ENCODE results near the gene SLC25A34.

Gene SLC25A34

GRCh38 chr1:15714406-15715136 is 21.5 kb upstream of the SLC25A34 start:
- DNase-seq: no peak

- no peak for DNase-seq
These were observed 18.5 kb upstream of the SLC25A34 start for GRCh38 chr1:15717418-15718125.

DNA sequence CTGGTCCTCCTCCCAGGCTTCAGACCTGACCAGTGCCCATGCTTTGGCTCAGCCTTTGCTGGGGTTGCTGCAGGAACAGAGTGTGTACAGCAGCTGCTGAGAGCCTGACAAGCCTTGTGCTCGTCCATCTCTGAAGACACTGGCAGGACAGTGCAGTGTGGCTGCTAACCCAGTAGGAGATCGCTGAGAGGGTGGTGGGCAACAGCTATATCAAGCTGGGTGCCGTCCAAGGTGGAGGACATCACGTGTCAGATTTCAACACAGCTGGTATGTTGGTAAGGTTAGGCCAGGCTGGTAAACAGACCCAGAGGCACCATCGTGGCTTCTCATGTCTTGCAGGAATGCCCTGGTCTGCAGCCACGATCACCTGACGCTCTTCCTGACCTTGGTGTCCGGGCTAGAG is 17.9 kb upstream of the SLC25A34 start:
- DNase-seq: no peak

DNA sequence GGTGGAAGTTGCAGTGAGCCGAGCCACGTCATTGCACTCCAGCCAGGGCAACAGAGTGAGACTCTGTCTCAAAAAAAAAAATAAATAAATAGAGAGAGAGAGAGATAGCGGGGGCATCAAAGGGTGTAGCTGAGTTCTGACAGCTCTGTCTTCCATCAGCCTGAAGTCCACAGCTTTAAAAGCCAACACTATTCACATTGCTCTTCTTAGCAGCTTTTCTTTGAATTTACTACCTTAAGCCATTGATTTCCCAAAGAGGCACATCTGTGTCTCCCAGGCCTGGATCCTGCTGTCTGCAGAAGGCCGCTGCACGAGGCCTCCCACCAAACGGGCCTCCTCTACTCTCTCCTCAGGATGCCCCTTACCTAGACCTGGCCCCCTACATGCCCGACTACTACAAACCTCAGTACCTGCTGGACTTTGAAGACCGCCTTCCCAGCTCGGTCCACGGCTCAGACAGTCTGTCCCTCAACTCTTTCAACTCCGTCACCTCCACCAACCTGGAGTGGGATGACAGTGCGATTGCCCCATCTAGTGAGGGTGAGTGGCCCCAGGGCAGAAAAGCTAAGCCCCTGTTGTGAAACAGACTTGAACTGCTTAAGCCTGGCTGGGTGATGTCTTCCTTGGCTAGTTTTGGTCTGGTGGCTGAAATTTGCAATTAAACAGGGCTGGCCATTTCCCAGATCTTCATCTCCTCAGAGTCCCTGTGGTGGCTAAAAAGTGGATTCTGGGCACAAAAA is 16.5 kb upstream of the SLC25A34 start:
- no peak for DNase-seq

GRCh38 chr1:15720861-15721260 is 15.2 kb upstream of the SLC25A34 start:
- no peak for DNase-seq

- no peak for DNase-seq
These were observed 13.6 kb upstream of the SLC25A34 start for GRCh38 chr1:15722411-15722810.

DNA sequence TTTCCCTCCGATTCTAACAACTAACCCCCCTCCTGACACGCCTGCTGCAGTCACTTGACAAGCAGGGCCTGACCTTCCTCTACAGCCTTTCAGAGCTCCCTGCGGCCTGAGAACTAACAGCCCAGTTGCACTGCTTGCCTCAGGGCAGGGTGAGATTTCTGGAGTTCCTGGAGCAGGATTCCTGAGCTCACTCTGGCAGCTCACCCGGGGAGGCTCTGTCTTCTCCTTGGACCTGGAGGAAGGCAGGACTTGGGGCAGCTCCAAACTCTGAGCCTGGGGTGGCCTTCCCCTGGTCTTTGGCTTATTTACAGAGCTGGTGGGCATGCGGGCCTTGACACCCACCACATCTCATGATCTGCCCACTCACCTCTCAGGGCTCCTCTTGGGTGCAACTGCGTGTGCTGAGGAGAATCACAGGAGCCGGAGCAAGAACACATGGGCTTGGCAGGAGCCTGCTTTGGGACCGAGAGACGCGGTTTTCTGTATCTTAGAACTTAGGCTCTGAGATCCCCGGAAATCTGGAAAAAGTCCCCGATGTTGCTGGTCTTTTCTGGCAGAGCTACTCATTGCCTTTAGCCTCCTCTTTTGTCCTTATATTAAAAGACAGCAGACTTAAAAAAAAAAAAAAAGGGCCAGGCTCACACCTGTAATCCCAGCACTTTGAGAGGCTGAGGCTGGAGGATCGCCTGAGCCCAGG is 13.1 kb upstream of the SLC25A34 start:
- DNase-seq: no peak

DNA sequence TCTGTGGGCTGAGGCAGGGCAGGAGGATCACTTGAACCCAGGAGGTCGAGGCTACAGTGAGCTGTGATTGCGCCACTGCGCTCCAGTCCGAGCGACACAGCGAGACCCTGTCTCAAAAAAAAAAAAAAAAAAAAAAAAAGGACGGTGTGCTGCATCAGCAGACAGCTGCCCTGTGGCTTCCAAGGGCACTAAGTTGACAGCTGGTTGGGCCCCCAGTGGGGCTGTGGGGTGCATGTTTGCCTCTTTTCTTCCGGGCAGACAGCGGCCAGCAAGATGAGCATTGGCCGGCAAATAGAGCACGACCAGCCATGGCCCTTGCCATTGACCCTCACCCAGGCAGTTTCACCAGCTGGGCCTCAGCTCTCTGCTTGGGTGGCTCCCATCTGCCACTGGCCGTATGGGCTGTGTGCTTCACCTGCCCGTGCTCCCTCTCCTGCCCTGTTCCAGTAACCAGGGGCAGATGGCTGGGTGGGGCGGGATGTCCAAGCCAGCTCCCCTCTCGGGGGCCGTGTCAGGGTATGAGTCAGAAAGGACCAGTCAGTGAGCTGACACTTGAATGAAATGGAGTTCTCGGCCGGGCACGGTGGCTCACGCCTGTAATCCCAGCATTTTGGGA is 12.3 kb upstream of the SLC25A34 start:
- no peak for DNase-seq

GRCh38 chr1:15724949-15725880 is 10.8 kb upstream of the SLC25A34 start:
- no peak for DNase-seq

GRCh38 chr1:15726508-15726907 is 9.6 kb upstream of the SLC25A34 start:
- DNase-seq: no peak

- DNase-seq: no peak
These were observed 9.0 kb upstream of the SLC25A34 start for GRCh38 chr1:15727021-15727420.

GRCh38 chr1:15727424-15727823 is 8.6 kb upstream of the SLC25A34 start:
- DNase-seq: no peak

DNA sequence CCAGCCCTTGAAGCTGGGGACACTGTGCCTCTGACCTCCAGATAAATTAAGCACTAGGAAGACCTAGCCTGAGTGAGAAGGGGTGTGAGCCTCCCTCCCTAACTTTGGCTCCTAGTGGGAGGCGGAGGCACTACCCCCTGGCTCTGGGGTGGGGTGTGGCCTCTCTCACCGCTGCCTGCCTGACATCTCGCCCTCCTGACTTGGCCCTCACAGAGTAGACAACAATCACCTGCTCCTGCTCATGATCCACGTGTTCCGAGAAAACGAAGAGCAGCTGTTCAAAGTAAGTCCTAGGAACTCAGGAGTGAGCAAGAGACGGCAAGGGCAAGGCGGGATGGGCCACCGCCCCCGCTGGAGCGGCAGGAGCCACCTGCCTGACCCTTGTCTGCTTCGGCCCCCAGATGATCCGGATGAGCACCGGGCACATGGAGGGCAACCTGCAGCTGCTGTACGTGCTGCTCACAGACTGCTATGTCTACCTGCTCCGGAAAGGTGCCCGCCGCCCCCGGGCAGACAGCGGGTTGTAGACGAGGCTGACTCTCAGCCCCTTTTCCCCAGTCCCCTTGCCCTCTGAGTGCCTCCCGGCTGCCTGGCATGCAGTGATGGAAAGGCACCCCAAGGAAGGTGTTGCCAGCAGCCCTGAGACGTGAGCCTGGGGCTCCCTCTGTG is 8.1 kb upstream of the SLC25A34 start:
- DNase-seq: no peak

DNA sequence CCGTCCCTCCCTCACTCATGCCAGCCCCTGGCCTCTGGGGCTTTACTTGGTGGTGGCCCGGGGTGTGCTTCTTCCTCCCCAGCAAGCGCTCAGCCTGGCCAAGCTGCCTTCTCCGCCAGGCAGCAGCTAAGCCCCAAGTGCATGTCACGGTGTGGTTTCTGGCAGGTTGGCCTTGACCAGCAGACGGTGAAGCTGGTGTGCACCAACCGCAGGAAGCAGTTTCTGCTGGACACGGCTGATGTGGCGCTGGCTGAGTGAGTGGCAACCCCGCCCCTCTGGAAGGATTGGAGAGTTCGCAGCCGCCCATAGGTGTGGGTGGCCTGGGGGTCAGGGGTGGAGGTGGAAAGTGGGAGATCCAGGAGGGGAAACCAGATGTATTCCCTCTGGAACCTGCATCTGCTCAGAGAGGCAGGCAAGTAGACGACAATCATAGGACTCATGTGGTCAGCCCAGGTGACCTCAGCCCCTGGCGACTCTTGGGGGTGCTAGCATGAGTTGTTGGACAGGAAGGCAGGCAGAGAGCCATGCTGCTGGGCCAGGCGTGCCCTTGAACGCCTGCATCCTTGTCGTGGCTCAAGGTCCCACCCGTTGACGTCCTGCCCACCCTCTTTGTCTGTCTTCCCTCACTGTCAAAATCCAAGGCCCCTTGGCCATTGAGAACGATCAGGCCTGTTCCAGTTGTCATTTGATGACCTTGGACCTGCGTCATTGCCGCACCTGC is 7.0 kb upstream of the SLC25A34 start:
- DNase-seq: no peak

GRCh38 chr1:15730423-15730822 is 5.6 kb upstream of the SLC25A34 start:
- DNase-seq: no peak

- DNase-seq: no peak
These were observed 5.1 kb upstream of the SLC25A34 start for GRCh38 chr1:15730936-15731335.

GRCh38 chr1:15731735-15732685 is 4.0 kb upstream of the SLC25A34 start:
- no peak for DNase-seq

DNA sequence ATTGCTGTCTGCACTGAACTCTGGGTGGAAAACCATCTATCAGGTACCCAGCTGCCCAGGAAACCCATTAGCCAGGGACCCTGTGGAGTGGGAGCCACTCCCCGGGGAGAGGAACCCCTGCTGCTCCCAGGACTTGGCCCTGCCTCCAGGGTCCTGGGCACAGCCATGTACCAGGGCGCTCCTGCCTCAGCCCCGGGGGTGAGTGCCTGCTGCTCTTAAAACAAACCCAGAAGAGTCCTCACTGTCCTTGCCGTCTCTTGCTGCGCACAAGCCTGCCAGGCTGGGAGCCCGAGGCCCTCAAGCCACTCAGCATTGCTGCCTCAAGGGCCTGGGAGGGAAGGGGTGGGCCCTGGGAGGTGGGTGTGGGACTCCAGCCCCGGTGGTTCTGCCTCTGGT is 3.4 kb upstream of the SLC25A34 start:
- DNase-seq: no peak

DNA sequence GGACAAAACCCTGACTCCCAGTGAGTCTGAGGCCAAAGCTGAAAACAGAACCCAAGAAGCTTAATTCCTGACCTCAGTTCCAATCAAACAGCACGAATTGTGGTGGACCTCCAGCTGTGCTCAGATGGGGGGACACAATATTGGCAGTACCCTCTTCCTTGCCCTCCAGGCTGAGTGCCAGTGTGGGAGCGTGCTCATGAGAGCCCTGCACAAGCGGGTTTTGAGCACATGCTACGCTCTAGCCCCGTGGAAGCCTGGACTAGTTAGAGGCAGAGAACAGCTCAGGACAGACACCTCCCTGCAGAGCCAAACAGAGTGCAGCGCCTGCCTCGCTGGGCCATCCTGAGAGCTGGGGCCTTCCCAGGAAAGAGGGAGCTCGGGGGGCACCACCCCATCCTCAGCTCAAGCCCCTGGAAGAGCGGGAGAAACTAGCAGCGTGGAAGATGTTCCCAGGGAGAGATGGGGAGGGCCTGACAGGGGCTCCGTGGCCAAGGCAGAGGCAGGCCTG is 2.8 kb upstream of the SLC25A34 start:
- no peak for DNase-seq
